ENCODE results near the gene TNFRSF12A. TPM values are rescaled to one million over a fixed set of nuclear protein-coding genes. Genes with fewer than 3 reads are reported as not detected.

Gene TNFRSF12A
- total RNA-seq, 1 donor from 2014 or later: 914 TPM

GRCh38 chr16:3008690-3009037, 11.5 kb upstream of the TNFRSF12A start:
- no peak overlapping the region for H3K27ac ChIP-seq
- no peak for TF ChIP-seq CTCF (IDR thresholded peaks at IDR 0.05)
- H3K4me3 ChIP-seq: no peak overlapping the region
- no peaks in the 10 kb centered on the region for H3K9me3 ChIP-seq
- intact Hi-C loops (cut with DNase I): no loop called here
- H3K27me3 ChIP-seq: peaks cover 20% of the 10 kb centered on the region
- no peaks in the 10 kb centered on the region for H3K36me3 ChIP-seq
- peaks cover 0 to 4% of the 10 kb centered on the region in 2 donors for H3K4me1 ChIP-seq
- DNase-seq (ENCODE audit: low spot score in 2 of 2): no peak

- Histone ChIP-seq H3K9me3 (no peaks in the 10 kb centered on the region), H3K27me3 (peaks cover 27% of the 10 kb centered on the region), H3K4me3 (no peak overlapping the region), H3K27ac (no peak overlapping the region), H3K4me1 (peaks cover 0 to 3% of the 10 kb centered on the region in 2 donors), H3K36me3 (no peaks in the 10 kb centered on the region)
- TF ChIP-seq CTCF (IDR thresholded peaks at IDR 0.05): no peak
- no peak for DNase-seq (ENCODE audit: low spot score in 2 of 2)
- intact Hi-C loops (cut with DNase I): no loop called here
Measured at GRCh38 chr16:3009568-3010390, 10.4 kb upstream of the TNFRSF12A start.

- Histone ChIP-seq H3K4me3 (no peak overlapping the region), H3K9me3 (no peaks in the 10 kb centered on the region), H3K27ac (no peak overlapping the region), H3K27me3 (peaks cover 22% of the 10 kb centered on the region), H3K4me1 (no peaks in the 10 kb centered on the region), H3K36me3 (no peaks in the 10 kb centered on the region)
- intact Hi-C loops (cut with DNase I): no loop called here
- no peak for DNase-seq (ENCODE audit: low spot score in 2 of 2)
- TF ChIP-seq CTCF (IDR thresholded peaks at IDR 0.05): no peak
Measured at GRCh38 chr16:3010510-3010909, 9.7 kb upstream of the TNFRSF12A start.

GRCh38 chr16:3012246-3012645, 7.9 kb upstream of the TNFRSF12A start:
- Histone ChIP-seq H3K27me3 (peaks cover 19% of the 10 kb centered on the region), H3K36me3 (no peaks in the 10 kb centered on the region), H3K4me3 (no peak overlapping the region), H3K4me1 (no peaks in the 10 kb centered on the region), H3K9me3 (no peaks in the 10 kb centered on the region), H3K27ac (no peak overlapping the region)
- TF ChIP-seq CTCF (IDR thresholded peaks at IDR 0.05): no peak
- no peak for DNase-seq (ENCODE audit: low spot score in 2 of 2)
- intact Hi-C loops (cut with DNase I): no loop called here

- Histone ChIP-seq H3K27ac (no peak within 1 kb of the TSS), H3K36me3 (no peaks in the 10 kb centered on the region), H3K4me1 (peaks cover 0 to under 1% of the 10 kb centered on the region in 2 donors), H3K27me3 (peaks cover 23% of the 10 kb centered on the region), H3K4me3 (no peak within 1 kb of the TSS), H3K9me3 (no peaks in the 10 kb centered on the region)
- DNase-seq (ENCODE audit: low spot score in 2 of 2): no peak
- no peak for TF ChIP-seq CTCF (IDR thresholded peaks at IDR 0.05)
- intact Hi-C loops (cut with DNase I): no loop called here
Measured at GRCh38 chr16:3012828-3013420, 7.2 kb upstream of the TNFRSF12A start, which contains the start of gene CLDN9. Gene CLDN9, plus strand, starts transcription at chr16:3012923. Its CDS starts 440 bp downstream, at chr16:3013363.

Measured in ascending aorta (tissue), 2 donors.